Measurements from ENCODE around the gene CHMP4A.

The CHMP4A gene

GRCh38 chr14:24165785-24166184 lies 47.5 kb downstream of the CHMP4A start:
- H3K27me3 Mint-ChIP-seq (ENCODE audit: low read depth): no peaks in the 10 kb centered on the region
- H3K36me3 Mint-ChIP-seq (ENCODE audit: low read depth): peaks cover 55% of the 10 kb centered on the region
- H3K4me3 Mint-ChIP-seq: no peak overlapping the region
- no peak overlapping the region for H3K27ac Mint-ChIP-seq
- H3K4me1 Mint-ChIP-seq: peaks cover 15% of the 10 kb centered on the region
- TF ChIP-seq CTCF (IDR thresholded peaks at IDR 0.05; ENCODE audit: unreplicated experiment in 3 of 3): no peak
- H3K9me3 Mint-ChIP-seq: no peaks in the 10 kb centered on the region

- Mint-ChIP-seq H3K27me3 (ENCODE audit: low read depth) (no peaks in the 10 kb centered on the region), H3K27ac (no peak overlapping the region), H3K4me3 (no peak overlapping the region), H3K36me3 (ENCODE audit: low read depth) (peaks cover 57% of the 10 kb centered on the region), H3K4me1 (peaks cover 16% of the 10 kb centered on the region), H3K9me3 (no peaks in the 10 kb centered on the region)
- TF ChIP-seq CTCF (IDR thresholded peaks at IDR 0.05; ENCODE audit: unreplicated experiment in 3 of 3): no peak
Measured at GRCh38 chr14:24164518-24164991, 48.7 kb downstream of the CHMP4A start.

GRCh38 chr14:24162093-24162492 lies 51.2 kb downstream of the CHMP4A start:
- no peaks in the 10 kb centered on the region for H3K9me3 Mint-ChIP-seq
- H3K27me3 Mint-ChIP-seq (ENCODE audit: low read depth): no peaks in the 10 kb centered on the region
- peak overlapping the region; percentile 91 to 96 (median 93) for H3K4me3 Mint-ChIP-seq
- peaks cover 60% of the 10 kb centered on the region for H3K36me3 Mint-ChIP-seq (ENCODE audit: low read depth)
- H3K4me1 Mint-ChIP-seq: peaks cover 16% of the 10 kb centered on the region
- H3K27ac Mint-ChIP-seq: peak overlapping the region; percentile 90 to 96 (median 96)
- no peak for TF ChIP-seq CTCF (IDR thresholded peaks at IDR 0.05; ENCODE audit: unreplicated experiment in 3 of 3)

GRCh38 chr14:24160850-24161804 lies 52.2 kb downstream of the CHMP4A start, which contains the start of gene IRF9:
Gene IRF9 (plus strand): TSS chr14:24161265. CDS start chr14:24162145, 880 bp downstream.
- Mint-ChIP-seq H3K4me3 (peak within 1 kb of the TSS; percentile 91 to 96 (median 93)), H3K9me3 (no peaks in the 10 kb centered on the region), H3K4me1 (peaks cover 16% of the 10 kb centered on the region), H3K27ac (peak within 1 kb of the TSS; percentile 90 to 96 (median 96)), H3K36me3 (ENCODE audit: low read depth) (peaks cover 57% of the 10 kb centered on the region), H3K27me3 (ENCODE audit: low read depth) (no peaks in the 10 kb centered on the region)
- peak; percentile 94 to 96 (median 95) for TF ChIP-seq CTCF (IDR thresholded peaks at IDR 0.05; ENCODE audit: unreplicated experiment in 3 of 3)

GRCh38 chr14:24160499-24160849 lies 52.8 kb downstream of the CHMP4A start:
- no peak for TF ChIP-seq CTCF (IDR thresholded peaks at IDR 0.05; ENCODE audit: unreplicated experiment in 3 of 3)
- no peaks in the 10 kb centered on the region for H3K27me3 Mint-ChIP-seq (ENCODE audit: low read depth)
- H3K4me1 Mint-ChIP-seq: peaks cover 16% of the 10 kb centered on the region
- H3K36me3 Mint-ChIP-seq (ENCODE audit: low read depth): peaks cover 57% of the 10 kb centered on the region
- peak overlapping the region; percentile 46 to 96 (median 90) for H3K27ac Mint-ChIP-seq
- H3K4me3 Mint-ChIP-seq: peak overlapping the region; percentile 21 to 93 (median 55)
- no peaks in the 10 kb centered on the region for H3K9me3 Mint-ChIP-seq
